GM23338 (cell line): ENCODE data around the gene SLC5A5. TPM values are rescaled to one million over a fixed set of nuclear protein-coding genes. Genes with fewer than 3 reads are reported as not detected.

Source experiments
- ATAC-seq: fragments of 200-7000 bp; cut with Tn5 transposase; 3 replicates; pipeline ENCODE4 v1.9.1; 2020
- DNase-seq: peaks from one replicate; pipeline ENCODE4 v3.0.0-alpha.2; 2015; ENCODE audit warnings: low spot score
- H2AFZ ChIP-seq: fragments of 200-600 bp; sonication (generic); 2 replicates; pipeline ENCODE4 v1.8.0; 2016; ENCODE audit warnings: antibody characterized with exemption, mild to moderate bottlenecking, moderate library complexity
- H3F3A ChIP-seq: fragments of 200-600 bp; sonication (generic); replicated peaks from 2 replicates; pipeline ENCODE4 v1.8.0; 2017; ENCODE audit warnings: antibody characterized with exemption, mixed run types, low read depth
- H3K27ac ChIP-seq: fragments of 200-600 bp; sonication (generic); 2 replicates; pipeline ENCODE4 v1.6.1; 2016; ENCODE audit warnings: low read depth
- H3K27me3 ChIP-seq: fragments of 200-600 bp; sonication (generic); 2 replicates; pipeline ENCODE4 v1.8.0; 2016; ENCODE audit warnings: mild to moderate bottlenecking, mixed run types, moderate library complexity; ENCODE audit not compliant: insufficient read depth
- H3K36me3 ChIP-seq: fragments of 200-600 bp; sonication (generic); 2 replicates; pipeline ENCODE4 v1.8.0; 2016; ENCODE audit warnings: mild to moderate bottlenecking; ENCODE audit not compliant: insufficient read depth
- H3K4me1 ChIP-seq: fragments of 200-600 bp; sonication (generic); 2 replicates; pipeline ENCODE4 v1.8.0; 2016; ENCODE audit warnings: mild to moderate bottlenecking, moderate library complexity; ENCODE audit not compliant: insufficient read depth
- H3K4me2 ChIP-seq: fragments of 200-600 bp; sonication (generic); 2 replicates; pipeline ENCODE4 v1.7.1; 2017; ENCODE audit warnings: mixed run types
- H3K4me3 ChIP-seq: fragments of 200-600 bp; sonication (generic); 2 replicates; pipeline ENCODE4 v1.6.1; 2016; ENCODE audit warnings: mixed run types
- H3K79me2 ChIP-seq: fragments of 200-600 bp; sonication (generic); replicated peaks from 2 replicates; pipeline ENCODE4 v1.8.0; 2017; ENCODE audit warnings: mild to moderate bottlenecking; ENCODE audit not compliant: insufficient read depth
- H3K9me2 ChIP-seq: fragments of 200-600 bp; sonication (generic); 2 replicates; pipeline ENCODE4 v1.8.0; 2017; ENCODE audit not compliant: insufficient read depth
- H4K20me1 ChIP-seq: fragments of 200-600 bp; sonication (generic); replicated peaks from 2 replicates; pipeline ENCODE4 v1.8.0; 2017; ENCODE audit warnings: mild to moderate bottlenecking; ENCODE audit not compliant: insufficient read depth
- H3K27ac Mint-ChIP-seq: 2 replicates; pipeline ENCODE4 v1.8.0; 2020; ENCODE audit warnings: inconsistent platforms, mild to moderate bottlenecking, moderate library complexity, mixed read lengths
- H3K27me3 Mint-ChIP-seq: 3 replicates; pipeline ENCODE4 v1.8.0; 2022; ENCODE audit warnings: low read depth, mild to moderate bottlenecking, moderate library complexity, mixed read lengths, inconsistent platforms; ENCODE audit not compliant: insufficient read depth, poor library complexity
- H3K36me3 Mint-ChIP-seq: 3 replicates; pipeline ENCODE4 v1.8.0; 2021; ENCODE audit warnings: low read depth, mild to moderate bottlenecking, inconsistent platforms, moderate library complexity, mixed read lengths
- H3K4me1 Mint-ChIP-seq: 3 replicates; pipeline ENCODE4 v1.8.0; 2020; ENCODE audit warnings: mild to moderate bottlenecking, inconsistent platforms, mixed read lengths
- H3K4me3 Mint-ChIP-seq: 3 replicates; pipeline ENCODE4 v1.8.0; 2021; ENCODE audit warnings: moderate library complexity, mild to moderate bottlenecking, inconsistent platforms, mixed read lengths
- H3K9me3 Mint-ChIP-seq: 3 replicates; pipeline ENCODE4 v1.8.0; 2020; ENCODE audit warnings: moderate library complexity, mild to moderate bottlenecking, inconsistent platforms, mixed read lengths
- CREB1 ChIP-seq: fragments of 250-450 bp; sonication (Bioruptor Pico); IDR thresholded peaks from 2 replicates; pipeline ENCODE4 v1.5.0; 2020; ENCODE audit warnings: low read depth, mild to moderate bottlenecking, moderate library complexity
- EZH2 ChIP-seq: fragments of 200-600 bp; sonication (generic); IDR thresholded peaks from one replicate; pipeline ENCODE4 v1.8.0; 2017; ENCODE audit warnings: antibody characterized with exemption, mild to moderate bottlenecking, low read depth; ENCODE audit not compliant: unreplicated experiment
- NANOG ChIP-seq: IDR thresholded peaks from 2 replicates; pipeline ENCODE4 v1.6.1; 2016; ENCODE audit warnings: antibody characterized with exemption, borderline replicate concordance
- POLR2AphosphoS5 ChIP-seq: IDR thresholded peaks from 2 replicates; pipeline ENCODE4 v1.6.1; 2016; ENCODE audit warnings: antibody characterized with exemption, low read depth
- ZNF114 ChIP-seq: fragments of 250-450 bp; sonication (Bioruptor Pico); IDR thresholded peaks from 2 replicates; pipeline ENCODE4 v1.5.0; 2020; ENCODE audit warnings: mild to moderate bottlenecking, moderate library complexity
- ZNF331 ChIP-seq: fragments of 250-450 bp; sonication (Bioruptor Pico); IDR thresholded peaks from 2 replicates; pipeline ENCODE4 v1.5.0; 2020; ENCODE audit warnings: low read depth, mild to moderate bottlenecking, moderate library complexity
- polyA plus RNA-seq: library from polyadenylated mRNA; unstranded; fragments of >200 nt; fragmentation: Nextera tagmentation; extraction: Ambion mirVana; gene quantifications from 2 replicates; pipeline ENCODE4 v1.2.1, GENCODE V29; 2016
- total RNA-seq: library from RNA; depleted of rRNA; stranded (reverse); fragments of >200 nt; shearing (Covaris generic); gene quantifications from 2 replicates; pipeline ENCODE4 v1.2.3, GENCODE V29; 2014
- TF ChIP-seq, protein P1 (sequence below), 2 experiments: fragments of 200-600 bp in 1 of 2; sonication (generic) in 1 of 2; conservative IDR thresholded peaks; 2 replicates each; pipeline versions ENCODE4 v1.5.1 to v1.6.1; 2016 to 2017; ENCODE audit warnings: antibody characterized with exemption in 2 of 2, low read depth in 2 of 2, mild to moderate bottlenecking in 2 of 2, moderate library complexity in 1 of 2
- TF ChIP-seq, protein P2 (sequence below): fragments of 250-450 bp; sonication (Bioruptor Pico); IDR thresholded peaks from 2 replicates; pipeline ENCODE4 v1.5.0; 2020; ENCODE audit warnings: mild to moderate bottlenecking, moderate library complexity
- TF ChIP-seq, protein P3 (sequence below): IDR thresholded peaks from one replicate; pipeline ENCODE4 v1.6.1; 2018; ENCODE audit warnings: antibody characterized with exemption; ENCODE audit not compliant: unreplicated experiment

SLC5A5 gene
- total and polyA plus RNA-seq, 2 experiments from 2014 or later: 1.0 to 2.1 TPM

DNA sequence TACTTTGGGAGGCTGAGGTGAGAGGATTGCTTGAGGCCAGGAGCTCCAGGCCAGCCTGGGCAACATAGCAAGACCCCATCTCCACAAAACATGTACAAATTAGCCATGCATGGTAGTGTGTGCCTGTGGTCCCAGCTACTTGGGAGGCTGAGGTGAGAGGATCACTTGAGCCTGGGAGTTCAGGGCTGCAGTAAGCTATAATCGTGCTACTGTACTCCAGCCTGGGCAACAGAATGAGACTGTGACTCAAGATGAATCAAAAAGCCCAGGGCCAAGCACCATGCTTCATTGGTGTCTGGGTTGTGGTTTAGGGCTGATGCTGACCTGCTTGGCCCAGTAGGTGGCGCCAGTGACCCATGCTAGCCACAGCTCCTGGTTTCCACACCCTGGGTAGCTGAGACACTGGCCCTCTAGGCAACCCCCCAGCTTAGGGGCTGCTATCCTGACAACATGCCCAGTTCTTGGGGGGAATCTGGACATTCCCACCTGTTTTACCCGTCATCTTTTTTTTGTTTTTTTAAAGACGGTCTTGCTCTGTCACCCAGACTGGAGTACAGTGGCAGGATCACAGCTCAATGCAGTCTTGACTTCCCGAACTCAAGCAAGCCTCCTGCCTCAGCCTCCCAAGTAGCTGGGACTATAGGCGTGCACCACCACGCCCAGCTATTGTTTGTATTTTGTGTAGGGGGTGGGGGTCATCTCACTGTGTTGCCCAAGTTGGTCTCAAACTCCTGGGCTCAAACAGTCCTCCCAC is 66.5 kb downstream of the SLC5A5 start:
- no peak for TF ChIP-seq ZNF114 (CRISPR knock-in tag)
- TF ChIP-seq, protein P1, sequence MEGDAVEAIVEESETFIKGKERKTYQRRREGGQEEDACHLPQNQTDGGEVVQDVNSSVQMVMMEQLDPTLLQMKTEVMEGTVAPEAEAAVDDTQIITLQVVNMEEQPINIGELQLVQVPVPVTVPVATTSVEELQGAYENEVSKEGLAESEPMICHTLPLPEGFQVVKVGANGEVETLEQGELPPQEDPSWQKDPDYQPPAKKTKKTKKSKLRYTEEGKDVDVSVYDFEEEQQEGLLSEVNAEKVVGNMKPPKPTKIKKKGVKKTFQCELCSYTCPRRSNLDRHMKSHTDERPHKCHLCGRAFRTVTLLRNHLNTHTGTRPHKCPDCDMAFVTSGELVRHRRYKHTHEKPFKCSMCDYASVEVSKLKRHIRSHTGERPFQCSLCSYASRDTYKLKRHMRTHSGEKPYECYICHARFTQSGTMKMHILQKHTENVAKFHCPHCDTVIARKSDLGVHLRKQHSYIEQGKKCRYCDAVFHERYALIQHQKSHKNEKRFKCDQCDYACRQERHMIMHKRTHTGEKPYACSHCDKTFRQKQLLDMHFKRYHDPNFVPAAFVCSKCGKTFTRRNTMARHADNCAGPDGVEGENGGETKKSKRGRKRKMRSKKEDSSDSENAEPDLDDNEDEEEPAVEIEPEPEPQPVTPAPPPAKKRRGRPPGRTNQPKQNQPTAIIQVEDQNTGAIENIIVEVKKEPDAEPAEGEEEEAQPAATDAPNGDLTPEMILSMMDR (conservative IDR thresholded peaks at IDR 0.05; ENCODE audit: low read depth in 2 of 2): peak; percentile 89 to 98
- TF ChIP-seq EZH2: no peak
- Histone ChIP-seq H3K4me3 (no peak overlapping the region), H3K36me3 (no peaks in the 10 kb centered on the region), H3K4me2 (no peak overlapping the region), H3K4me1 (no peaks in the 10 kb centered on the region), H3K27me3 (no peaks in the 10 kb centered on the region), H3K9me2 (no peaks in the 10 kb centered on the region), H3F3A (peaks cover 9% of the 10 kb centered on the region; the same call in 1 of the 2 replicates), H3K27ac (no peak overlapping the region), H4K20me1 (0 out of 2 replicates have a peak, but pooled peaks cover 3% of the 10 kb centered on the region), H2AFZ (no peak overlapping the region), H3K79me2 (peaks cover 8% of the 10 kb centered on the region)
- Mint-ChIP-seq H3K4me3 (no peak overlapping the region), H3K36me3 (peaks cover 14% of the 10 kb centered on the region; the same call in 2 of the 3 replicates), H3K4me1 (peaks cover 12% of the 10 kb centered on the region), H3K9me3 (no peaks in the 10 kb centered on the region), H3K27me3 (peaks cover 9% of the 10 kb centered on the region), H3K27ac (no peak overlapping the region)
- peak; percentile 63 for ATAC-seq
- DNase-seq: peak; percentile 82

DNA sequence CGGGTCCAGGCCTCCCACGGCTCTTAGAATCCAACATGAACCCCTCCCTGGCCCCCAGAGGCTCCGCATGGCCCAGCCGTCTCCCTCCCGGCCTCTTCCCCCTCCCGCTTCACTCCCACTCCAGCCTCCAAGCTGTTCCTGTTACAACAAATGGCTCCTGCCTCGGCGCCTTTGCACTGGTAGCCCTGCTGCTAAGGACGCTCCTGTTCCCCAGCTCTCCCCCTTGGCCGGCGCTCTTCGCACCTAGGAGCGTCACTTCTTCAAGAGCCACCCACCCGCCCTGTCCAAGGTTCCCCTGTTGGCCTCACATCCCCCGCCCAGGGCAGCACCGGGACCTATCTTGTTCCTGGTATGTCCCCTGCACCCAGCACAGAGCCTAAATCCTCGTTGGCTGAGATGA is 70.4 kb downstream of the SLC5A5 start:
- no peak overlapping the region for H2AFZ ChIP-seq
- H3K36me3 ChIP-seq: no peaks in the 10 kb centered on the region
- H4K20me1 ChIP-seq: 0 out of 2 replicates have a peak, but pooled peaks cover 3% of the 10 kb centered on the region
- H3F3A ChIP-seq: peaks cover 5% of the 10 kb centered on the region; the same call in 1 of the 2 replicates
- Mint-ChIP-seq H3K9me3 (no peaks in the 10 kb centered on the region), H3K4me1 (peaks cover 14% of the 10 kb centered on the region), H3K27me3 (peaks cover 18% of the 10 kb centered on the region), H3K36me3 (peaks cover 14% of the 10 kb centered on the region), H3K4me3 (peak overlapping the region; percentile 78), H3K27ac (peak overlapping the region; percentile 81; the same call in 1 of the 2 replicates)
- H3K4me1 ChIP-seq: 0 out of 2 replicates have a peak, but pooled peaks cover 4% of the 10 kb centered on the region
- peak overlapping the region; percentile 90 for H3K4me2 ChIP-seq
- H3K4me3 ChIP-seq: peak overlapping the region; percentile 69
- H3K27me3 ChIP-seq: no peaks in the 10 kb centered on the region
- ATAC-seq (peak; percentile 20), DNase-seq (peak; percentile 59)
- H3K27ac ChIP-seq: no peak overlapping the region
- H3K9me2 ChIP-seq: no peaks in the 10 kb centered on the region
- H3K79me2 ChIP-seq: no peaks in the 10 kb centered on the region
- TF ChIP-seq ZNF331 (CRISPR knock-in tag): no peak
- no peak for TF ChIP-seq NANOG
- TF ChIP-seq, protein P2, sequence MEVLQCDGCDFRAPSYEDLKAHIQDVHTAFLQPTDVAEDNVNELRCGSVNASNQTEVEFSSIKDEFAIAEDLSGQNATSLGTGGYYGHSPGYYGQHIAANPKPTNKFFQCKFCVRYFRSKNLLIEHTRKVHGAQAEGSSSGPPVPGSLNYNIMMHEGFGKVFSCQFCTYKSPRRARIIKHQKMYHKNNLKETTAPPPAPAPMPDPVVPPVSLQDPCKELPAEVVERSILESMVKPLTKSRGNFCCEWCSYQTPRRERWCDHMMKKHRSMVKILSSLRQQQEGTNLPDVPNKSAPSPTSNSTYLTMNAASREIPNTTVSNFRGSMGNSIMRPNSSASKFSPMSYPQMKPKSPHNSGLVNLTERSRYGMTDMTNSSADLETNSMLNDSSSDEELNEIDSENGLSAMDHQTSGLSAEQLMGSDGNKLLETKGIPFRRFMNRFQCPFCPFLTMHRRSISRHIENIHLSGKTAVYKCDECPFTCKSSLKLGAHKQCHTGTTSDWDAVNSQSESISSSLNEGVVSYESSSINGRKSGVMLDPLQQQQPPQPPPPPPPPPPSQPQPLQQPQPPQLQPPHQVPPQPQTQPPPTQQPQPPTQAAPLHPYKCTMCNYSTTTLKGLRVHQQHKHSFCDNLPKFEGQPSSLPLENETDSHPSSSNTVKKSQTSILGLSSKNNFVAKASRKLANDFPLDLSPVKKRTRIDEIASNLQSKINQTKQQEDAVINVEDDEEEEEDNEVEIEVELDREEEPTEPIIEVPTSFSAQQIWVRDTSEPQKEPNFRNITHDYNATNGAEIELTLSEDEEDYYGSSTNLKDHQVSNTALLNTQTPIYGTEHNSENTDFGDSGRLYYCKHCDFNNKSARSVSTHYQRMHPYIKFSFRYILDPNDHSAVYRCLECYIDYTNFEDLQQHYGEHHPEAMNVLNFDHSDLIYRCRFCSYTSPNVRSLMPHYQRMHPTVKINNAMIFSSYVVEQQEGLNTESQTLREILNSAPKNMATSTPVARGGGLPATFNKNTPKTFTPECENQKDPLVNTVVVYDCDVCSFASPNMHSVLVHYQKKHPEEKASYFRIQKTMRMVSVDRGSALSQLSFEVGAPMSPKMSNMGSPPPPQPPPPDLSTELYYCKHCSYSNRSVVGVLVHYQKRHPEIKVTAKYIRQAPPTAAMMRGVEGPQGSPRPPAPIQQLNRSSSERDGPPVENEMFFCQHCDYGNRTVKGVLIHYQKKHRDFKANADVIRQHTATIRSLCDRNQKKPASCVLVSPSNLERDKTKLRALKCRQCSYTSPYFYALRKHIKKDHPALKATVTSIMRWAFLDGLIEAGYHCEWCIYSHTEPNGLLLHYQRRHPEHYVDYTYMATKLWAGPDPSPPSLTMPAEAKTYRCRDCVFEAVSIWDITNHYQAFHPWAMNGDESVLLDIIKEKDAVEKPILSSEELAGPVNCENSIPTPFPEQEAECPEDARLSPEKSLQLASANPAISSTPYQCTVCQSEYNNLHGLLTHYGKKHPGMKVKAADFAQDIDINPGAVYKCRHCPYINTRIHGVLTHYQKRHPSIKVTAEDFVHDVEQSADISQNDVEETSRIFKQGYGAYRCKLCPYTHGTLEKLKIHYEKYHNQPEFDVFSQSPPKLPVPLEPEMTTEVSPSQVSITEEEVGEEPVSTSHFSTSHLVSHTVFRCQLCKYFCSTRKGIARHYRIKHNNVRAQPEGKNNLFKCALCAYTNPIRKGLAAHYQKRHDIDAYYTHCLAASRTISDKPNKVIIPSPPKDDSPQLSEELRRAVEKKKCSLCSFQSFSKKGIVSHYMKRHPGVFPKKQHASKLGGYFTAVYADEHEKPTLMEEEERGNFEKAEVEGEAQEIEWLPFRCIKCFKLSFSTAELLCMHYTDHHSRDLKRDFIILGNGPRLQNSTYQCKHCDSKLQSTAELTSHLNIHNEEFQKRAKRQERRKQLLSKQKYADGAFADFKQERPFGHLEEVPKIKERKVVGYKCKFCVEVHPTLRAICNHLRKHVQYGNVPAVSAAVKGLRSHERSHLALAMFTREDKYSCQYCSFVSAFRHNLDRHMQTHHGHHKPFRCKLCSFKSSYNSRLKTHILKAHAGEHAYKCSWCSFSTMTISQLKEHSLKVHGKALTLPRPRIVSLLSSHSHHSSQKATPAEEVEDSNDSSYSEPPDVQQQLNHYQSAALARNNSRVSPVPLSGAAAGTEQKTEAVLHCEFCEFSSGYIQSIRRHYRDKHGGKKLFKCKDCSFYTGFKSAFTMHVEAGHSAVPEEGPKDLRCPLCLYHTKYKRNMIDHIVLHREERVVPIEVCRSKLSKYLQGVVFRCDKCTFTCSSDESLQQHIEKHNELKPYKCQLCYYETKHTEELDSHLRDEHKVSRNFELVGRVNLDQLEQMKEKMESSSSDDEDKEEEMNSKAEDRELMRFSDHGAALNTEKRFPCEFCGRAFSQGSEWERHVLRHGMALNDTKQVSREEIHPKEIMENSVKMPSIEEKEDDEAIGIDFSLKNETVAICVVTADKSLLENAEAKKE (CRISPR knock-in tag): no peak
- TF ChIP-seq CREB1 (CRISPR knock-in tag): no peak
- TF ChIP-seq, protein P3, sequence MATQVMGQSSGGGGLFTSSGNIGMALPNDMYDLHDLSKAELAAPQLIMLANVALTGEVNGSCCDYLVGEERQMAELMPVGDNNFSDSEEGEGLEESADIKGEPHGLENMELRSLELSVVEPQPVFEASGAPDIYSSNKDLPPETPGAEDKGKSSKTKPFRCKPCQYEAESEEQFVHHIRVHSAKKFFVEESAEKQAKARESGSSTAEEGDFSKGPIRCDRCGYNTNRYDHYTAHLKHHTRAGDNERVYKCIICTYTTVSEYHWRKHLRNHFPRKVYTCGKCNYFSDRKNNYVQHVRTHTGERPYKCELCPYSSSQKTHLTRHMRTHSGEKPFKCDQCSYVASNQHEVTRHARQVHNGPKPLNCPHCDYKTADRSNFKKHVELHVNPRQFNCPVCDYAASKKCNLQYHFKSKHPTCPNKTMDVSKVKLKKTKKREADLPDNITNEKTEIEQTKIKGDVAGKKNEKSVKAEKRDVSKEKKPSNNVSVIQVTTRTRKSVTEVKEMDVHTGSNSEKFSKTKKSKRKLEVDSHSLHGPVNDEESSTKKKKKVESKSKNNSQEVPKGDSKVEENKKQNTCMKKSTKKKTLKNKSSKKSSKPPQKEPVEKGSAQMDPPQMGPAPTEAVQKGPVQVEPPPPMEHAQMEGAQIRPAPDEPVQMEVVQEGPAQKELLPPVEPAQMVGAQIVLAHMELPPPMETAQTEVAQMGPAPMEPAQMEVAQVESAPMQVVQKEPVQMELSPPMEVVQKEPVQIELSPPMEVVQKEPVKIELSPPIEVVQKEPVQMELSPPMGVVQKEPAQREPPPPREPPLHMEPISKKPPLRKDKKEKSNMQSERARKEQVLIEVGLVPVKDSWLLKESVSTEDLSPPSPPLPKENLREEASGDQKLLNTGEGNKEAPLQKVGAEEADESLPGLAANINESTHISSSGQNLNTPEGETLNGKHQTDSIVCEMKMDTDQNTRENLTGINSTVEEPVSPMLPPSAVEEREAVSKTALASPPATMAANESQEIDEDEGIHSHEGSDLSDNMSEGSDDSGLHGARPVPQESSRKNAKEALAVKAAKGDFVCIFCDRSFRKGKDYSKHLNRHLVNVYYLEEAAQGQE: no peak
- no peak for TF ChIP-seq POLR2AphosphoS5
